ENCODE data around the gene RSPH9. TPM values are rescaled to one million over a fixed set of nuclear protein-coding genes. Genes with fewer than 3 reads are reported as not detected.

The RSPH9 gene
- total RNA-seq, 1 donor from 2014 or later, result 0.30 TPM

DNA sequence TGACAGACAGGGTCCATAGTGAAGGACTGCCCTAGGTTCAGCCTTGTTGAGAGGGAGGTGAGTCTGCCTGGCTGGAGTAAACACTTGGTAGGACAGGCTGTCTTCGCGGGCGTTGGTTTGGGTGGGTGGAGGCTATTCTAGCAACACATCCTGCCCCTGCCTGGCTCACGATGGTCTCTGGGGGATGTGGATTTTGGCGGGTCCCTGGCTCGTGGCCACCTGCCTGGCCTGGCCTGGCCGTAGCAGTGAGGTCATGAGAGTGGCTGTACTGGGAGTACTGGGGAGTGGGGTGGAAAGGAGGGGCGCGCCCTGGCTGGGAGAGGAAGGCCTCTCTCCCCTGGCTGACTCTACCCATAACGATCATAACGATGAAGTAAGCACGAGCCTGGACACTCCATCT, 73.0 kb downstream of the RSPH9 start:
- no peak for FAIRE-seq
- Histone ChIP-seq H3K4me1 (ENCODE audit: insufficient read depth, low read length) (peaks cover 7% of the 10 kb centered on the region), H3K4me2 (ENCODE audit: low read length) (no peak overlapping the region), H3K27ac (ENCODE audit: low read depth, low read length) (no peak overlapping the region), H3K27me3 (ENCODE audit: insufficient read depth, low read length) (peaks cover 30% of the 10 kb centered on the region), H3K9me3 (ENCODE audit: insufficient read depth, low read depth, low read length) (no peaks in the 10 kb centered on the region), H3K36me3 (ENCODE audit: insufficient read depth, low read length) (no peaks in the 10 kb centered on the region), H3K4me3 (ENCODE audit: insufficient read depth, low read depth, low read length) (no peak overlapping the region), H3K79me2 (ENCODE audit: insufficient read depth, low read length) (no peaks in the 10 kb centered on the region), H2AFZ (ENCODE audit: low read depth, low read length) (no peak overlapping the region), H4K20me1 (ENCODE audit: insufficient read depth, low read length) (no peaks in the 10 kb centered on the region), H3K9ac (ENCODE audit: low read length) (no peak overlapping the region)
- DNase-seq (ENCODE audit: low read depth), result no peak
- Mint-ChIP-seq H3K4me3 (ENCODE audit: unreplicated experiment) (no peak overlapping the region), H3K9me3 (ENCODE audit: unreplicated experiment) (peaks cover 2% of the 10 kb centered on the region), H3K4me1 (ENCODE audit: low read depth, unreplicated experiment) (peaks cover 7% of the 10 kb centered on the region), H3K36me3 (ENCODE audit: low read depth, unreplicated experiment) (no peaks in the 10 kb centered on the region), H3K27me3 (ENCODE audit: low read depth, unreplicated experiment) (peaks cover 61% of the 10 kb centered on the region), H3K27ac (ENCODE audit: unreplicated experiment) (no peak overlapping the region)
- TF ChIP-seq, protein P1, sequence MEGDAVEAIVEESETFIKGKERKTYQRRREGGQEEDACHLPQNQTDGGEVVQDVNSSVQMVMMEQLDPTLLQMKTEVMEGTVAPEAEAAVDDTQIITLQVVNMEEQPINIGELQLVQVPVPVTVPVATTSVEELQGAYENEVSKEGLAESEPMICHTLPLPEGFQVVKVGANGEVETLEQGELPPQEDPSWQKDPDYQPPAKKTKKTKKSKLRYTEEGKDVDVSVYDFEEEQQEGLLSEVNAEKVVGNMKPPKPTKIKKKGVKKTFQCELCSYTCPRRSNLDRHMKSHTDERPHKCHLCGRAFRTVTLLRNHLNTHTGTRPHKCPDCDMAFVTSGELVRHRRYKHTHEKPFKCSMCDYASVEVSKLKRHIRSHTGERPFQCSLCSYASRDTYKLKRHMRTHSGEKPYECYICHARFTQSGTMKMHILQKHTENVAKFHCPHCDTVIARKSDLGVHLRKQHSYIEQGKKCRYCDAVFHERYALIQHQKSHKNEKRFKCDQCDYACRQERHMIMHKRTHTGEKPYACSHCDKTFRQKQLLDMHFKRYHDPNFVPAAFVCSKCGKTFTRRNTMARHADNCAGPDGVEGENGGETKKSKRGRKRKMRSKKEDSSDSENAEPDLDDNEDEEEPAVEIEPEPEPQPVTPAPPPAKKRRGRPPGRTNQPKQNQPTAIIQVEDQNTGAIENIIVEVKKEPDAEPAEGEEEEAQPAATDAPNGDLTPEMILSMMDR (IDR thresholded peaks at IDR 0.05; ENCODE audit: insufficient read depth, low read depth, low read length), result no peak
- no peak for TF ChIP-seq EZH2 (IDR thresholded peaks at IDR 0.05; ENCODE audit: insufficient read depth, low read length)

DNA sequence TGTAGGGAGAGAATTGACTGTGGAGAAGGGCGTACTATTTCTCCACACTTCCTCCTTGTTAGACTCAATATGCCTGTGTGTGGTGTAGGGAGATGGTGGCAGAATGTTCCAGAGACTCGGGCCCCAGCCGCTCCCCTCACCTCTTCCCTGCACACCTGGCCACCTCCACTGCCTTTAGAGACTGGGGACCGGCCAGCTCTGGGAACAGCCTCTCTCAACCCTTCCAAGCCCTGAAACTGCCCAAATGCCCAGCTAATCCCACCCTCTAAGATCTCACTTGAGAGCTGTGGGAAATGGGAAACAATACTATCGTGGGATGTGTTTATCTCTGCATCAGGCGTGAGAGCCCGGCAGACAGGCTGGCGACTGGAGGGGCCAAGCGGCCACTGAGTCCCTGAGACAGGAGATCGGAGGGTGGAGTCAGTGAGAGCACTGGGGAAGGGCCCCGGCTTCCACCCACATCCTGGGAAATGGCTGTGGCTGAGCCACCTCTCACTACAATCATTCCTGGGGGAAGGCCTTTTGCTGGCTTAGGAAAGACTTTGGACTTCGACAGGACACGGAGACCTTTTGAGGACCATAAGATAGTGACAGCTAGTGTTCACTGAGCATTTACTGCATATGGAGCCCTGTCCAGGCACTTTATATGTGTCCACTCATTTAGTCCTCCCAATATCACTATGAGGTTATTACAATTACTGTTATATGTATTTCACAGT, 73.7 kb downstream of the RSPH9 start:
- no peak overlapping the region for H3K9ac ChIP-seq (ENCODE audit: low read length)
- H2AFZ ChIP-seq (ENCODE audit: low read depth, low read length), result no peak overlapping the region
- H3K27me3 ChIP-seq (ENCODE audit: insufficient read depth, low read length), result peaks cover 30% of the 10 kb centered on the region
- Mint-ChIP-seq H3K4me1 (ENCODE audit: low read depth, unreplicated experiment) (peaks cover 12% of the 10 kb centered on the region), H3K36me3 (ENCODE audit: low read depth, unreplicated experiment) (no peaks in the 10 kb centered on the region), H3K4me3 (ENCODE audit: unreplicated experiment) (no peak overlapping the region), H3K27me3 (ENCODE audit: low read depth, unreplicated experiment) (peaks cover 62% of the 10 kb centered on the region), H3K27ac (ENCODE audit: unreplicated experiment) (no peak overlapping the region), H3K9me3 (ENCODE audit: unreplicated experiment) (peaks cover 2% of the 10 kb centered on the region)
- FAIRE-seq, result no peak
- DNase-seq (ENCODE audit: low read depth), result no peak
- H3K79me2 ChIP-seq (ENCODE audit: insufficient read depth, low read length), result no peaks in the 10 kb centered on the region
- no peak overlapping the region for H3K4me2 ChIP-seq (ENCODE audit: low read length)
- no peak overlapping the region for H3K27ac ChIP-seq (ENCODE audit: low read depth, low read length)
- H3K4me1 ChIP-seq (ENCODE audit: insufficient read depth, low read length), result peaks cover 7% of the 10 kb centered on the region
- TF ChIP-seq, protein P1 (IDR thresholded peaks at IDR 0.05; ENCODE audit: insufficient read depth, low read depth, low read length), result no peak
- no peak for TF ChIP-seq EZH2 (IDR thresholded peaks at IDR 0.05; ENCODE audit: insufficient read depth, low read length)
- H3K9me3 ChIP-seq (ENCODE audit: insufficient read depth, low read depth, low read length), result no peaks in the 10 kb centered on the region
- no peak overlapping the region for H3K4me3 ChIP-seq (ENCODE audit: insufficient read depth, low read depth, low read length)
- no peaks in the 10 kb centered on the region for H4K20me1 ChIP-seq (ENCODE audit: insufficient read depth, low read length)
- H3K36me3 ChIP-seq (ENCODE audit: insufficient read depth, low read length), result no peaks in the 10 kb centered on the region

DNA sequence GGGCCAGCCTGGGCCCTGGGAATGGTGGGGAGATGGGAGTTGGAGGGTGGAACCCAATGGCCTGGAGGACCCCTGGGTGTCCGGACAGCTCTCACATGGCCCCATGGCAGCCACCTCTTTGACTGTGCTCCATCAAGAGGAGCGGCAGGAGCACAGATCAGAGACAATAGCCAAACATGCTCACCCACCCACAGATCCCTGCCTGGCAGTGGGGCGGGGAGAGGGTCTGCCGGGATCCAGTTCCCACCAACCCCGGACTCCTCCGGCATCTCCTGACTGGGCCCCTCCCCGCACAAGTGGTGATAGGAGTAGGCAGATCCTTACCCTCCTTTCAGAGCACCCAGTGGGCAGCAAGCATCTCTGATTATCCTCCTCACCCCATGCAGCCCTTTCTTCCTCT, 74.7 kb downstream of the RSPH9 start:
- H3K9me3 Mint-ChIP-seq (ENCODE audit: unreplicated experiment), result peaks cover 2% of the 10 kb centered on the region
- Histone ChIP-seq H3K79me2 (ENCODE audit: insufficient read depth, low read length) (no peaks in the 10 kb centered on the region), H3K9me3 (ENCODE audit: insufficient read depth, low read depth, low read length) (no peaks in the 10 kb centered on the region), H3K27ac (ENCODE audit: low read depth, low read length) (no peak overlapping the region), H3K9ac (ENCODE audit: low read length) (no peak overlapping the region), H4K20me1 (ENCODE audit: insufficient read depth, low read length) (no peaks in the 10 kb centered on the region), H3K27me3 (ENCODE audit: insufficient read depth, low read length) (peaks cover 30% of the 10 kb centered on the region), H2AFZ (ENCODE audit: low read depth, low read length) (no peak overlapping the region), H3K36me3 (ENCODE audit: insufficient read depth, low read length) (no peaks in the 10 kb centered on the region), H3K4me1 (ENCODE audit: insufficient read depth, low read length) (peaks cover 8% of the 10 kb centered on the region), H3K4me3 (ENCODE audit: insufficient read depth, low read depth, low read length) (no peak overlapping the region), H3K4me2 (ENCODE audit: low read length) (no peak overlapping the region)
- no peak for FAIRE-seq
- TF ChIP-seq, protein P1 (IDR thresholded peaks at IDR 0.05; ENCODE audit: insufficient read depth, low read depth, low read length), result no peak
- no peak for TF ChIP-seq EZH2 (IDR thresholded peaks at IDR 0.05; ENCODE audit: insufficient read depth, low read length)
- peaks cover 57% of the 10 kb centered on the region for H3K27me3 Mint-ChIP-seq (ENCODE audit: low read depth, unreplicated experiment)
- peaks cover 13% of the 10 kb centered on the region for H3K4me1 Mint-ChIP-seq (ENCODE audit: low read depth, unreplicated experiment)
- no peak overlapping the region for H3K27ac Mint-ChIP-seq (ENCODE audit: unreplicated experiment)
- no peaks in the 10 kb centered on the region for H3K36me3 Mint-ChIP-seq (ENCODE audit: low read depth, unreplicated experiment)
- DNase-seq (ENCODE audit: low read depth), result no peak
- no peak overlapping the region for H3K4me3 Mint-ChIP-seq (ENCODE audit: unreplicated experiment)
